Measurements from ENCODE around the gene MACROD1.

GRCh38 chr11:64015935-64016845 lies 149.7 kb downstream of the MACROD1 start:
- TF ChIP-seq CTCF (IDR thresholded peaks at IDR 0.05) = no peak
- TF ChIP-seq ZFX (IDR thresholded peaks at IDR 0.05; ENCODE audit: borderline replicate concordance) = no peak
